H9 (cell line): ENCODE results near the gene USF3. TPM values are rescaled to one million over a fixed set of nuclear protein-coding genes. Genes with fewer than 3 reads are reported as not detected.

ENCODE experiments used
- DNase-seq: peaks from one replicate; pipeline ENCODE4 v3.0.0-alpha.2; 2017
- H2AFZ ChIP-seq: one replicate; pipeline ENCODE4 v1.6.1; 2013; ENCODE audit warnings: mild to moderate bottlenecking, low read length, control low read depth, moderate library complexity
- H2AK5ac ChIP-seq: 2 replicates; pipeline ENCODE4 v1.6.1; 2013; ENCODE audit warnings: low read length, control low read depth, mixed read lengths; ENCODE audit not compliant: insufficient read length
- H2BK120ac ChIP-seq: one replicate; pipeline ENCODE4 v1.6.1; 2013; ENCODE audit warnings: low read depth, mild to moderate bottlenecking, low read length, control low read depth, inconsistent platforms; ENCODE audit not compliant: poor library complexity, severe bottlenecking
- H2BK12ac ChIP-seq: 2 replicates; pipeline ENCODE4 v1.6.1; 2013; ENCODE audit warnings: low read length, control low read depth, mixed read lengths, low read depth; ENCODE audit not compliant: insufficient read length
- H2BK15ac ChIP-seq: 2 replicates; pipeline ENCODE4 v1.6.1; 2013; ENCODE audit warnings: low read depth, low read length, control low read depth
- H2BK20ac ChIP-seq: one replicate; pipeline ENCODE4 v1.6.1; 2013; ENCODE audit warnings: low read depth, mild to moderate bottlenecking, low read length, control low read depth, inconsistent platforms; ENCODE audit not compliant: poor library complexity, severe bottlenecking
- H2BK5ac ChIP-seq: 2 replicates; pipeline ENCODE4 v1.6.1; 2013; ENCODE audit warnings: low read length, control low read depth, mixed read lengths; ENCODE audit not compliant: insufficient read length
- H3K14ac ChIP-seq: 2 replicates; pipeline ENCODE4 v1.6.1; 2013; ENCODE audit warnings: low read length, control low read depth; ENCODE audit not compliant: insufficient read depth
- H3K18ac ChIP-seq: 2 replicates; pipeline ENCODE4 v1.6.1; 2013; ENCODE audit warnings: low read depth, mild to moderate bottlenecking, mixed read lengths, low read length, control low read depth; ENCODE audit not compliant: insufficient read length
- H3K23ac ChIP-seq: 2 replicates; pipeline ENCODE4 v1.6.1; 2013; ENCODE audit warnings: low read length, control low read depth, mixed read lengths, low read depth; ENCODE audit not compliant: insufficient read length
- H3K23me2 ChIP-seq: 2 replicates; pipeline ENCODE4 v1.6.1; 2013; ENCODE audit warnings: low read depth, mild to moderate bottlenecking, mixed read lengths, low read length, control low read depth; ENCODE audit not compliant: insufficient read length, poor library complexity, severe bottlenecking
- H3K27ac ChIP-seq: 2 replicates; pipeline ENCODE4 v1.5.1; 2013; ENCODE audit warnings: low read length, control low read depth, mixed read lengths, low read depth; ENCODE audit not compliant: insufficient read length
- H3K27me3 ChIP-seq: 2 replicates; pipeline ENCODE4 v1.6.1; 2013; ENCODE audit warnings: low read length, control low read depth, inconsistent platforms; ENCODE audit not compliant: insufficient read depth
- H3K4ac ChIP-seq: 2 replicates; pipeline ENCODE4 v1.6.1; 2013; ENCODE audit warnings: low read depth, mild to moderate bottlenecking, control low read depth, inconsistent platforms, low read length, moderate library complexity
- H3K4me1 ChIP-seq: 2 replicates; pipeline ENCODE4 v1.6.1; 2013; ENCODE audit warnings: low read length, control low read depth, inconsistent platforms; ENCODE audit not compliant: insufficient read depth
- H3K4me2 ChIP-seq: 2 replicates; pipeline ENCODE4 v1.6.1; 2013; ENCODE audit warnings: low read length, control low read depth, mixed read lengths; ENCODE audit not compliant: insufficient read length, insufficient read depth
- H3K56ac ChIP-seq: 2 replicates; pipeline ENCODE4 v1.6.1; 2013; ENCODE audit warnings: low read depth, mild to moderate bottlenecking, mixed read lengths, low read length, control low read depth; ENCODE audit not compliant: insufficient read length
- H3K79me1 ChIP-seq: 2 replicates; pipeline ENCODE4 v1.6.1; 2013; ENCODE audit warnings: low read depth, mild to moderate bottlenecking, moderate library complexity, low read length, control low read depth, inconsistent platforms; ENCODE audit not compliant: insufficient read depth, poor library complexity, severe bottlenecking
- H3K79me2 ChIP-seq: 2 replicates; pipeline ENCODE4 v1.6.1; 2013; ENCODE audit warnings: low read length, control low read depth, inconsistent platforms; ENCODE audit not compliant: insufficient read depth
- H3K9ac ChIP-seq: 2 replicates; pipeline ENCODE4 v1.6.1; 2013; ENCODE audit warnings: low read length, control low read depth, mixed read lengths; ENCODE audit not compliant: insufficient read length; ENCODE audit errors: extremely low read depth
- H3K9me3 ChIP-seq: one replicate; pipeline ENCODE4 v1.6.1; 2013; ENCODE audit warnings: low read depth, low read length, inconsistent platforms; ENCODE audit not compliant: control insufficient read depth
- H3T11ph ChIP-seq: one replicate; pipeline ENCODE4 v1.6.1; 2013; ENCODE audit warnings: mild to moderate bottlenecking, low read length, control low read depth, inconsistent platforms
- H4K20me1 ChIP-seq: one replicate; pipeline ENCODE4 v1.6.1; 2013; ENCODE audit not compliant: control insufficient read depth, insufficient read length, insufficient read depth
- H4K5ac ChIP-seq: 2 replicates; pipeline ENCODE4 v1.6.1; 2013; ENCODE audit warnings: low read depth, mild to moderate bottlenecking, mixed read lengths, low read length, control low read depth; ENCODE audit not compliant: insufficient read length
- H4K8ac ChIP-seq: replicated peaks from 2 replicates; pipeline ENCODE4 v1.6.1; 2013; ENCODE audit warnings: low read length, control low read depth, mixed read lengths, low read depth; ENCODE audit not compliant: insufficient read length
- H4K91ac ChIP-seq: 2 replicates; pipeline ENCODE4 v1.6.1; 2013; ENCODE audit warnings: low read depth, mild to moderate bottlenecking, moderate library complexity, mixed read lengths, low read length, control low read depth; ENCODE audit not compliant: insufficient read length
- H3K27ac Mint-ChIP-seq, 3 experiments: 2 replicates in 2 of 3; 3 replicates in 1 of 3; pipeline ENCODE4 v1.8.0; 2020 to 2021; ENCODE audit warnings: mixed read lengths in 3 of 3, mild to moderate bottlenecking in 1 of 3, moderate library complexity in 1 of 3
- H3K27me3 Mint-ChIP-seq: 2 replicates; pipeline ENCODE4 v1.8.0; 2021; ENCODE audit warnings: low read depth, mild to moderate bottlenecking, moderate library complexity, mixed read lengths
- H3K36me3 Mint-ChIP-seq, 3 experiments: 2 replicates in 2 of 3; 3 replicates in 1 of 3; pipeline ENCODE4 v1.8.0; 2020 to 2021; ENCODE audit warnings: low read depth in 3 of 3, mixed read lengths in 3 of 3; ENCODE audit not compliant: insufficient read depth in 1 of 3
- H3K4me1 Mint-ChIP-seq, 2 experiments: 2 replicates each; pipeline ENCODE4 v1.8.0; 2020; ENCODE audit warnings: mixed read lengths in 2 of 2
- H3K4me3 Mint-ChIP-seq, 2 experiments: 2 replicates in 1 of 2; 3 replicates in 1 of 2; pipeline ENCODE4 v1.8.0; 2020 to 2021; ENCODE audit warnings: mild to moderate bottlenecking in 2 of 2, mixed read lengths in 2 of 2, moderate library complexity in 1 of 2
- H3K9me3 Mint-ChIP-seq, 2 experiments: 2 replicates in 1 of 2; 3 replicates in 1 of 2; pipeline ENCODE4 v1.8.0; 2020; ENCODE audit warnings: mild to moderate bottlenecking in 2 of 2, mixed read lengths in 2 of 2, moderate library complexity in 1 of 2
- CTCF ChIP-seq: fragments of 200-600 bp; sonication (generic); conservative IDR thresholded peaks from 3 replicates; pipeline ENCODE4 v1.8.0; 2021; ENCODE audit warnings: antibody characterized with exemption, mild to moderate bottlenecking
- WGBS: extraction: QIAGEN DNeasy Blood & Tissue Kit; methylation state at CpG from one replicate; pipeline ENCODE4 v1.1.7; 2013; ENCODE audit warnings: missing lambda C conversion rate, low lambda C conversion rate, mixed read lengths; ENCODE audit not compliant: insufficient read length; ENCODE audit errors: extremely low coverage; 5-methylcytosine and 5-hydroxymethylcytosine counted together
- total RNA-seq: library from RNA; stranded (reverse); gene quantifications from 2 replicates; pipeline ENCODE4 v1.2.1, GENCODE V29; 2021

USF3 gene
- total RNA-seq, 1 experiment from 2014 or later, result 13.8 TPM

GRCh38 chr3:113606539-113607218 lies 89.8 kb downstream of the USF3 start:
- no peak for DNase-seq
- no peaks in the 10 kb centered on the region for H3K79me1 ChIP-seq
- peak overlapping the region; percentile 69 for H3K4me2 ChIP-seq
- Mint-ChIP-seq H3K27me3 (no peaks in the 10 kb centered on the region; the same call in 1 of the 2 replicates), H3K4me1 (peaks cover 25 to 26% of the 10 kb centered on the region in 2 experiments), H3K27ac (peak overlapping the region; percentile 47 to 94 (median 76); a peak in 6 of 7 replicates), H3K4me3 (peak overlapping the region in 1 of 2 experiments; percentile 23; a peak in 1 of 5 replicates), H3K9me3 (no peaks in the 10 kb centered on the region), H3K36me3 (no peaks in the 10 kb centered on the region; a peak in 1 of 7 replicates)
- H3K56ac ChIP-seq, result no peak overlapping the region
- H4K5ac ChIP-seq, result peak overlapping the region; percentile 35
- no peak overlapping the region for H3K14ac ChIP-seq
- H3T11ph ChIP-seq, result no peak overlapping the region
- no peak overlapping the region for H3K9ac ChIP-seq
- no peaks in the 10 kb centered on the region for H3K23me2 ChIP-seq
- H4K91ac ChIP-seq, result no peak overlapping the region
- H4K20me1 ChIP-seq, result no peaks in the 10 kb centered on the region
- no peak overlapping the region for H3K23ac ChIP-seq
- H3K4me1 ChIP-seq, result peaks cover 16% of the 10 kb centered on the region
- no peak overlapping the region for H2BK15ac ChIP-seq
- H3K9me3 ChIP-seq, result no peaks in the 10 kb centered on the region
- no peak overlapping the region for H2BK5ac ChIP-seq
- H3K27ac ChIP-seq, result peak overlapping the region; percentile 48
- no peak overlapping the region for H4K8ac ChIP-seq
- no peaks in the 10 kb centered on the region for H3K27me3 ChIP-seq
- H2BK12ac ChIP-seq, result no peak overlapping the region
- H2AFZ ChIP-seq, result no peak overlapping the region
- H3K18ac ChIP-seq, result no peak overlapping the region
- no peak overlapping the region for H2BK20ac ChIP-seq
- no peak for TF ChIP-seq CTCF
- H3K4ac ChIP-seq, result no peak overlapping the region
- no CpG with 5 or more reads among the region's 8 CpGs for WGBS
- no peak overlapping the region for H2BK120ac ChIP-seq
- no peak overlapping the region for H2AK5ac ChIP-seq
- no peaks in the 10 kb centered on the region for H3K79me2 ChIP-seq
